Mucosa of rectum (tissue), 2 donors: ENCODE measurements around the gene HOXA3.
A peak's percentile ranks its signal among the peaks of the same experiment; 100 is the strongest.

Experiments
- H3K27ac ChIP-seq, 2 donors: one replicate each; pipeline ENCODE4 v1.7.0; 2013; ENCODE audit warnings: inconsistent platforms in 2 of 2, low read depth in 2 of 2, low read length in 2 of 2
- H3K27me3 ChIP-seq, 2 donors: one replicate each; pipeline ENCODE4 v1.7.0; 2013; ENCODE audit warnings: low read length in 2 of 2; ENCODE audit not compliant: control insufficient read depth in 2 of 2, insufficient read depth in 2 of 2
- H3K36me3 ChIP-seq, 2 donors: one replicate each; pipeline ENCODE4 v1.7.0; 2013; ENCODE audit warnings: low read length in 2 of 2; ENCODE audit not compliant: control insufficient read depth in 2 of 2, insufficient read depth in 2 of 2
- H3K4me1 ChIP-seq, 2 donors: one replicate each; pipeline ENCODE4 v1.7.0; 2013; ENCODE audit warnings: low read length in 2 of 2, mild to moderate bottlenecking in 1 of 2; ENCODE audit not compliant: control insufficient read depth in 2 of 2, insufficient read depth in 2 of 2
- H3K4me3 ChIP-seq, 2 donors: one replicate each; pipeline ENCODE4 v1.7.0; 2013; ENCODE audit warnings: low read length in 2 of 2
- H3K9ac ChIP-seq, 2 donors: one replicate each; pipeline ENCODE4 v1.7.0; 2013; ENCODE audit warnings: low read length in 2 of 2, low read depth in 1 of 2, mild to moderate bottlenecking in 1 of 2
- H3K9me3 ChIP-seq, 2 donors: one replicate each; pipeline ENCODE4 v1.7.0; 2013; ENCODE audit warnings: low read length in 2 of 2; ENCODE audit not compliant: control insufficient read depth in 2 of 2
- donor health status: healthy.
- donor health status: Normal muscosa, but diverticular disease.

The HOXA3 gene

DNA sequence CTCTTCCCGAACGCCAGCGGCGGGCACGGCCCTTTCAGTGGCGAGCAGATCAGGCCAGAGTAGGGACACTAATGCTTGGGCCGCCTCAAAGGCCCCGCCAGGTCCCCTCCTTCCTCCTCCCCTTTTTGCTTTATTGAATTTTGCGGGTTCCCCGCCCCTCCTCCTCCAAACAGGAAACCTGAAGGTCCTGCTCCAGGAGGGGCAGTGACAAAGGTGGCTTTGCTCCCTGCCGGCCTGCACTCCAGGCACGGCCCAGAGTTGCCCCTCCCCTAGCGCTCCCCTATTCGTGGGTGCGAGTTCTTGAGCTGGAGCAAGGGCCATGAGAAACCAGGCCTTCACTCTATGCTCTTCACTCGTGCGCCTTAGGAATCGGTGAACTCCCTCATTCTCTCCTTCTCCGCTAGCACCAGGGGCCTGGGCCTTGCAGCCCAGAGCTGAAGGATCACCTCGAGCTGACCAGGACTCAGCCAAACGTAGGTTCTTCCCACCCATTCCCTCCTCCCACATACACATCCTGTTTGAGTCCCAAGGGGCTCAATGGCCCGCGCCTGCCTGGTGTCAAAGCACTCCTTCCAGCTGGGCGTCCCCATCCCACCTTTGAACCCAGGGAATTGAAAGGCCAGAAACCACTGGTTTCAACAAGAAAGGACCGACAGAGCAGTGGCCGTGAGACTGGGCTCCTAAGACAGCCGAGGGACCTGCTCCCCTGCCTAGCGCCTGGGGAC lies 4.2 kb downstream of the HOXA3 start:
- H3K4me1 ChIP-seq = peaks cover 48 to 65% of the 10 kb centered on the region in 2 donors
- H3K9me3 ChIP-seq = no peaks in the 10 kb centered on the region
- H3K9ac ChIP-seq = peak overlapping the region; percentile 75 to 86
- peaks cover 5 to 9% of the 10 kb centered on the region in 2 donors for H3K36me3 ChIP-seq
- peaks cover 7% of the 10 kb centered on the region in 2 donors for H3K27me3 ChIP-seq
- peak overlapping the region; percentile 93 to 99 for H3K27ac ChIP-seq
- peak overlapping the region; percentile 61 to 82 for H3K4me3 ChIP-seq

DNA sequence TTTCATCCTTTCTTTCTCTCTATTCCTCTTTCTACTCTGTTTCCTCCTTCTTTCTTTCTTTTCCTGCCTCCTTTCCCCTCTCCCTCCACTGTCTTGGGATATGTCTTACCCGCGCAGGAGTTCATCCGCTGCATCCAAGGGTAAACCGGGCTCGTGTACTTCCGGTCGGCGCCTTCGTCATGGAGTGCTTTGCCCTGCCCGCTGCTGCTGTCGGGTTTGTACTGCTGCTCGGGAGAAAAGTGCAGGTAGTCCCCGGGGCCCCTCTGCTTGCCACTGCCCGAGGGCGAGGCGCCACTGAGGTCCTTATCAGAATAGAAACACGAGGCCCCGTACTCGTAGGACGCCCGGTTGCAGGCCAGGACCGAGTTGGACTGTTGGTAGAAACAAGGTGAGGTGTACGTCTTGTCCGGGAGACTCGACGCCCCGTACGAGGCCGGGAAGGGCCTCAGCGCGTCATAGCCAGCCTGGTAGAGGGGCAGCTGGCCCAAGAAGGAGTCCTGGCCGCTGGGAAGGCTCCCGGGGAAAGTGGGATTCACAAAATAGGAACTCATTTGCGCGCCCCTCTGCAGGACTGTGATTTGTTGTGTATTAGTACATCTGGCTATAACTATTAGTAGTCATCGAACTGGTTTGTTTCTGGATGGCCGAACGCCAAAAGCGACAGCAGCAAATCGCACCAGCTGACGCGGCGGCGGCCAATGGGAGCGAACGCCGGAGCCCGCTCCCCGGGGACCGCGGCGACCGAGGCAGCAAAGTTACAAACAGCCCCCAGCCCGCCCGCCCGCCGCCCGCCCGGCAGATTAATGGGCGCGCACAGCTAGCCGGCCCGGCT lies 5.0 kb downstream of the HOXA3 start, which contains the start of gene HOXA6:
Gene HOXA6, minus strand, starts transcription at position 576 of the 832 bp plus-strand sequence. Its CDS starts 25 bp downstream, at position 551.
- H3K4me3 ChIP-seq = peak within 1 kb of the TSS; percentile 63 to 82
- peaks cover 46 to 63% of the 10 kb centered on the region in 2 donors for H3K4me1 ChIP-seq
- peaks cover 4 to 7% of the 10 kb centered on the region in 2 donors for H3K27me3 ChIP-seq
- peak within 1 kb of the TSS; percentile 75 to 86 for H3K9ac ChIP-seq
- H3K27ac ChIP-seq = peak within 1 kb of the TSS; percentile 93 to 99
- H3K36me3 ChIP-seq = peaks cover 5 to 9% of the 10 kb centered on the region in 2 donors
- H3K9me3 ChIP-seq = no peaks in the 10 kb centered on the region

DNA sequence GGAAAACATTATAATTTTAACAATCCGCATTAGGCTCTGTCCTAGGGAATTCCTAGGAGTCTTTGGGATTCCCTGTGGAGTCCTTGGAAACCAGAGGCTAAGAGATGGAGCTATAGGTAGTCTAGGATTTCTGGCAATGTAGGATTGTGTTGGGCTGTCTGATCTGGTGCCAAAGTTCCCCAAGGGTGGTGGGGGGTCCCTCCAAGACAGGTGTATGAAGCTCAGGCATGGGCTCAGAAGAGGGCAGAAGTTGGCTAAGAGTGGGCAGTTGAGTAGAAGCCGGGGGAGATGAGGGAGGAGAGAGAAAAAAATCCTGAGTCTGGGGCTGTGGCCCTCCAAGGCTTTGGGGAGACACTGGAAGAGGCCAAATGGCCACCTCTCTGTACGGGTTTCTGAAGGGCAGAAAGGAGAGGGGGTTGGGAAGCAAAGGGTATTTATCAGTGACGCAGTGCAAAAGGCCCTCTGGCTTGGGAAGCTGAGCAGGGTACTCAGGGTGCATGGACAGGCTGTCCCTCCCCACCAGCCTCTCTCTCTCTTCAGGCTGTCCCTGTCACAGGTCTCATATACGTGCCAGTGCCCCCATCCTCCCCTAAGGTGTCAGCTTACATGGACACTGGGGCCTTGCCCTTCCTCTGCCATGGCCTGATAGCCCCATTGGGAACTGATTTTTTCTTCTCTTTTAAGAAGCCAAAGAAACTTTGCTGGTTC lies 5.7 kb downstream of the HOXA3 start:
- Histone ChIP-seq H3K9me3 (no peaks in the 10 kb centered on the region), H3K4me3 (peak overlapping the region; percentile 63 to 69), H3K27me3 (peaks cover 0 to 6% of the 10 kb centered on the region in 2 donors), H3K27ac (peak overlapping the region; percentile 93 to 99), H3K9ac (peak overlapping the region; percentile 75 to 86), H3K36me3 (peaks cover 5 to 9% of the 10 kb centered on the region in 2 donors), H3K4me1 (peaks cover 42 to 64% of the 10 kb centered on the region in 2 donors)

DNA sequence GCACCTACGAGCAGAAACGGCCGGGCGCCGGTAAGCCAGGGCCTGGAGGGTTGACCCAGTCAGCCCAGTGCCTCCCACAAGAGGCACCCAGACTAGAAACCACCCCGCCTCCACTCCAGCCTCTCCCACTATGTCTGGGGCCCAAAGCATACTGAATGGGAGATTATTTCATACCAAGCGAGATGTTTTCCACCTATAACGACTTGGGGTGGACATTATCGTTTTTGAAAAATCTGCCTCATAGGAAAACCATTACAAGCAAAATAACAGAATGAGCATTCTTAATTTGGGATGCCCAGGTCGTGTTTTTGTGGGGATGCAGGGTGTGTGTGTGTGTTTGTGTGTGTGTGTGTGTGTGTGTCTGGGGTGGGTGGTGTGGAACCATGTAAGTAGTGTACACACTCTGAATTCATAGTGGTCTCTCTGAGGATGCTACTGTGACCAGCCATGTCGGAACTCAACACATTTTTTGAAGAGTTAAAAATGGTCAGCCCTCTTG lies 6.4 kb downstream of the HOXA3 start:
- Histone ChIP-seq H3K4me3 (peak overlapping the region; percentile 56 to 63), H3K27me3 (no peaks in the 10 kb centered on the region), H3K9me3 (no peaks in the 10 kb centered on the region), H3K4me1 (peaks cover 42 to 66% of the 10 kb centered on the region in 2 donors), H3K36me3 (peaks cover 5 to 9% of the 10 kb centered on the region in 2 donors), H3K27ac (peak overlapping the region; percentile 93 to 99), H3K9ac (peak overlapping the region; percentile 47 to 86)

DNA sequence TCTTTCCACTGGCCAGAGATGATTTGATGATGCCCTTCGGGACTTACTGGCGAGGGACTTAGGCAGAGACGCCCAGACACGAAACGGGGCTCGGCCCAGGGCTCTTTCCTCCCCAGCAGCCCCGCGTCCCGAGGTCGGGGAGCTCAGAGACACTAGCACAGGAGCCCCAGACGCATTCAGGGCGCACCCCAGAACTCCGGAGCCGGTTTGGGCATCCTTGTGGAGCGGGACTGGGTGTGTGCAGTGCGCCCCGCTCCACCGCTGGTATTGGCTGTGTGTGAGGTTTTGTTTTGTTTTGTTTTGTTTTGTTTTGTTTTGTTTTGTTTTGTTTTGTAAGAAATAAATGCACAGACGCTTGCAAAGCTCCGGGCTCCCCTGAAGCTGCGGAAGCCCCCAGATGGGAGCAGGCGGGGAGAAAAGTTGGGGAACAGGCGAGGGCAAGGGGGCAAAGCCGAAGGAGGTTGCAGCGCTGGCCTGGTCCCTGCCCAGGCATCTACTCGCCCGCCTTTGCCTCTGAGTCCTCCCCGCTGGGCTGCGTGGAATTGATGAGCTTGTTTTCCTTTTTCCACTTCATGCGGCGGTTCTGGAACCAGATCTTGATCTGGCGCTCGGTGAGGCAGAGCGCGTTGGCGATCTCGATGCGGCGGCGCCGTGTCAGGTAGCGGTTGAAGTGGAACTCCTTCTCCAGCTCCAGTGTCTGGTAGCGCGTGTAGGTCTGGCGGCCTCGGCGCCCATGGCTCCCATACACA lies 7.0 kb downstream of the HOXA3 start:
- Histone ChIP-seq H3K4me1 (peaks cover 37 to 71% of the 10 kb centered on the region in 2 donors), H3K9me3 (no peaks in the 10 kb centered on the region), H3K9ac (peak overlapping the region; percentile 47 to 86), H3K27me3 (no peaks in the 10 kb centered on the region), H3K4me3 (peak overlapping the region; percentile 56 to 63), H3K36me3 (peaks cover 5 to 9% of the 10 kb centered on the region in 2 donors), H3K27ac (peak overlapping the region; percentile 93 to 99)

DNA sequence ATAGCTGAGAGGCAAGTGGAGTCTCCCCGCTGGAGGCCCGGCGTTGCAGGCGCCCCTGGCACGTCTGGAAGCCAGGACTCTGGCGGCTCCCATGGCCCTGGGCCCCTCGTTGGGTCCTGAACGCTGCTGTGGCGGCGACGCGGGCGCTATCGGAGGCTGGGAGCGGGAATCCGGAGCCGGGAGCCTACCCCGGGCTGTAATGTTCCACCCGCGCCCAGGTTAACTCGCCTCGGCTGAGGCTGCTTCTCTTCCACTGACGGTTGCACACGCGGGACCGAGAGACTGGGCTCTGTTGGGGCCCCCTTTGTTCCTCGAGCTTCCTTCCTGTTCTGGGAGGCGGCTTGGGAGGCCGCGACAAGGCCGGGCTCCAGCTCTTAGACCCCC lies 7.6 kb downstream of the HOXA3 start:
- H3K36me3 ChIP-seq = peaks cover 5 to 9% of the 10 kb centered on the region in 2 donors
- peak overlapping the region; percentile 93 to 99 for H3K27ac ChIP-seq
- H3K4me1 ChIP-seq = peaks cover 36 to 71% of the 10 kb centered on the region in 2 donors
- H3K9ac ChIP-seq = peak overlapping the region; percentile 17 to 86
- no peaks in the 10 kb centered on the region for H3K9me3 ChIP-seq
- H3K27me3 ChIP-seq = no peaks in the 10 kb centered on the region
- peak overlapping the region; percentile 44 to 56 for H3K4me3 ChIP-seq

DNA sequence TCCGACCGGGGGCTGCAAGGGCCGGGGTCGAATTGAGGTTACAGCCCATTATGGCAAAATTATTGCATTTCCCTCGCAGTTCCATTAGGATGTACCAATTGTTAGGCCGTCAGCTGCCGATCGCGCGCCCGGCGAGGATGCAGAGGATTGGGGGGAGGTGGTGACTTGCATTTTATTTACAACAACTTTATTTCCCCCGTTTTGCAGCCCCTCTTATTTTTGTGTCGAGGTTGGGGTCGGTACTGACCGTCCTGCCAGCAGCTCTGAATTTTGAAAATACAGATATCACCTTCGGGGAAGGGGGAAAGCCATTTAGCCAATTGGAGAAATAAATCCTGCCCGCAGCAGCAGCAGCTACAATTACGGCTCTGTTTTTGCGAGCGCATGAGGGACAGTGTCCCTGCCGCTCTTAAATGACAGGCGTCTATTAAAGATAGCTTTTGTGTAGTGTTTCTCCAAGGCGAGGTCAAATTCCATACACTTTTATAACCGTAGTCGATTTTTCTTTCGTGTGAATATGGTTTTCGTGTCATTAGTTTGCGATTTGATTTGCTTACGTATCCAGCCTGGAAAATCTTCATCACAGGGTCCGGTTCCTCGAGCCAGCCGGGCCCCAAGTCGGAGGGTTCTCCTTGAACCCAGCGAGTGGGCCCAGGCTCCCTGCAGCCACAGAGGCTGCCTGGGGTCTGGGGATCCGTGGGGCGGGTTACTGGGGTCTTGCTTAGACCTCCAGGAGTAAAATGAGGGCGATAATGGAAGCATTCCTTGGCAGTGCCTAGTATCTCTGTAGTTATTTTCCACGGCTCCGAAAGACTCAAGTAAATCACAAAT lies 8.2 kb downstream of the HOXA3 start:
- Histone ChIP-seq H3K27me3 (no peaks in the 10 kb centered on the region), H3K9me3 (no peaks in the 10 kb centered on the region), H3K36me3 (peaks cover 5 to 9% of the 10 kb centered on the region in 2 donors), H3K4me1 (peaks cover 36 to 68% of the 10 kb centered on the region in 2 donors), H3K9ac (peak overlapping the region; percentile 52 to 86), H3K27ac (peak overlapping the region; percentile 93 to 99), H3K4me3 (peak overlapping the region; percentile 56 to 79)

DNA sequence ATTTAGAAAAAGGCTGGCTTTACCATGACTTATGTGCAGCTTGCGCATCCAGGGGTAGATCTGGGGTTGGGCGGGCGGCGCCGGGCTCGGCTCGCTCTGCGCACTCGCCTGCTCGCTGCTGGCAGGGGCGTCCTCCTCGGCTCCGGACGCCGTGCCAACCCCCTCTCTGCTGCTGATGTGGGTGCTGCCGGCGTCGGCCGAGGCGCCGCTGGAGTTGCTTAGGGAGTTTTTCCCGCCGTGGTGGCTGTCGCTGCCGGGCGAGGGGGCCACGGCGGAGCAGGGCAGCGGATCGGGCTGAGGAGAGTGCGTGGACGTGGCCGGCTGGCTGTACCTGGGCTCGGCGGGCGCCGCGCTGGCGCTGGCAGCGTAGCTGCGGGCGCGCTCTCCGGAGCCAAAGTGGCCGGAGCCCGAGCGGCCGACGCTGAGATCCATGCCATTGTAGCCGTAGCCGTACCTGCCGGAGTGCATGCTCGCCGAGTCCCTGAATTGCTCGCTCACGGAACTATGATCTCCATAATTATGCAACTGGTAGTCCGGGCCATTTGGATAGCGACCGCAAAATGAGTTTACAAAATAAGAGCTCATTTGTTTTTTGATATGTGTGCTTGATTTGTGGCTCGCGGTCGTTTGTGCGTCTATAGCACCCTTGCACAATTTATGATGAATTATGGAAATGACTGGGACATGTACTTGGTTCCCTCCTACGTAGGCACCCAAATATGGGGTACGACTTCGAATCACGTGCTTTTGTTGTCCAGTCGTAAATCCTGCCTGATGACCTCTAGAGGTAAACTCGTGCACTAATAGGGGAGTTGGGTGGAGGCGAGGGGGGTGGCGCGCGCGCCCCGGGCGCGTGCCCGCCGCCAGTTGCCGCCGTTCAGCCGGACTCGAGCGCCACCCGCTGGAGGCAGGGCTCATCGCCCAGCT lies 9.1 kb downstream of the HOXA3 start, which contains the start of gene HOXA5:
Gene HOXA5, minus strand, starts transcription at position 659 of the 927 bp plus-strand sequence. Its CDS starts 74 bp downstream, at position 585.
- Histone ChIP-seq H3K27ac (peak within 1 kb of the TSS; percentile 93 to 99), H3K36me3 (peaks cover 5 to 9% of the 10 kb centered on the region in 2 donors), H3K9me3 (no peaks in the 10 kb centered on the region), H3K4me1 (peaks cover 31 to 60% of the 10 kb centered on the region in 2 donors), H3K27me3 (no peaks in the 10 kb centered on the region), H3K4me3 (peak within 1 kb of the TSS; percentile 78 to 79), H3K9ac (peak within 1 kb of the TSS; percentile 85 to 86)
